Measurements from ENCODE around the gene MAPRE3. TPM values are rescaled to one million over a fixed set of nuclear protein-coding genes. Genes with fewer than 3 reads are reported as not detected.

Gene MAPRE3
- total and polyA plus RNA-seq, 11 donors: 27.4 to 65.0 (median 42.3) TPM

- Histone ChIP-seq H3K36me3 (no peaks in the 10 kb centered on the region), H3K4me1 (peaks cover 0 to 57% (median 32%) of the 10 kb centered on the region in 12 donors), H3K9me3 (no peaks in the 10 kb centered on the region), H3K27ac (no peak overlapping the region), H3K27me3 (no peaks in the 10 kb centered on the region), H3K4me3 (no peak overlapping the region)
- DNase-seq (no peak), ATAC-seq (no peak)
- 54 to 87% (median 68%) methylated on average over 5 of the region's 5 CpGs for WGBS, 4 donors
- no peak for TF ChIP-seq CTCF (IDR thresholded peaks at IDR 0.05)
- TF ChIP-seq POLR2A (IDR thresholded peaks at IDR 0.05): no peak
- intact Hi-C loops (cut with DNase I): no loop called here
Measured at GRCh38 chr2:26976237-26976636, 5.8 kb downstream of the MAPRE3 start.

- Histone ChIP-seq H3K4me3 (no peak overlapping the region), H3K27ac (no peak overlapping the region), H3K27me3 (no peaks in the 10 kb centered on the region), H3K36me3 (no peaks in the 10 kb centered on the region), H3K4me1 (peaks cover under 1 to 53% (median 26%) of the 10 kb centered on the region in 12 donors), H3K9me3 (no peaks in the 10 kb centered on the region)
- ATAC-seq (no peak), DNase-seq (no peak)
- WGBS, 4 donors: 83 to 88% (median 85%) methylated on average over 2 of the region's 2 CpGs
- intact Hi-C loops (cut with DNase I): no loop called here
- TF ChIP-seq CTCF (IDR thresholded peaks at IDR 0.05): no peak
- TF ChIP-seq POLR2A (IDR thresholded peaks at IDR 0.05): no peak
Measured at GRCh38 chr2:26977012-26977411, 6.6 kb downstream of the MAPRE3 start.

- Histone ChIP-seq H3K36me3 (no peaks in the 10 kb centered on the region), H3K4me3 (no peak overlapping the region), H3K9me3 (no peaks in the 10 kb centered on the region), H3K27ac (no peak overlapping the region), H3K27me3 (no peaks in the 10 kb centered on the region), H3K4me1 (peaks cover 0 to 51% (median 28%) of the 10 kb centered on the region in 12 donors)
- intact Hi-C loops (cut with DNase I): no loop called here
- WGBS, 4 donors: 32 to 49% (median 38%) methylated on average over 4 of the region's 4 CpGs
- TF ChIP-seq CTCF (IDR thresholded peaks at IDR 0.05) (no peak), POLR2A (IDR thresholded peaks at IDR 0.05) (no peak)
- ATAC-seq (peak in 3 of 4 donors; percentile 41 to 54 (median 50)), DNase-seq (peak in 3 of 5 donors; percentile 34 to 42 (median 36))
Measured at GRCh38 chr2:26978061-26978596, 7.7 kb downstream of the MAPRE3 start.

- Histone ChIP-seq H3K4me1 (peaks cover 0 to 50% (median 27%) of the 10 kb centered on the region in 12 donors), H3K9me3 (no peaks in the 10 kb centered on the region), H3K27ac (peak overlapping the region in 2 of 12 donors; percentile 7 to 21), H3K4me3 (no peak overlapping the region), H3K36me3 (no peaks in the 10 kb centered on the region), H3K27me3 (no peaks in the 10 kb centered on the region)
- intact Hi-C loops (cut with DNase I): loop anchor here in 1 of 10 donors (5.0 kb wide), 1 partner anchor 38 kb away; no protein-coding TSS in a partner anchor
- TF ChIP-seq CTCF (IDR thresholded peaks at IDR 0.05) (no peak), POLR2A (IDR thresholded peaks at IDR 0.05) (no peak)
- ATAC-seq (peak in 1 of 4 donors; percentile 43), DNase-seq (peak in 1 of 5 donors; percentile 26)
- WGBS, 4 donors: 51 to 61% (median 55%) methylated on average over 2 of the region's 2 CpGs
Measured at GRCh38 chr2:26979741-26980140, 9.3 kb downstream of the MAPRE3 start.
